Esophagus squamous epithelium (tissue), 4 donors: ENCODE results near the gene PLA2R1.

ENCODE experiments used
- CTCF ChIP-seq, 6 experiments: fragments of 450-650 bp in 4 of 6; fragments of 200-600 bp in 2 of 6; sonication (generic) in 2 of 6; IDR thresholded peaks; one replicate each; pipeline ENCODE4 v1.5.1; 2016 to 2019; ENCODE audit warnings: antibody characterized with exemption in 6 of 6, mild to moderate bottlenecking in 4 of 6, moderate library complexity in 4 of 6
- POLR2A ChIP-seq, 4 donors: fragments of 450-650 bp; IDR thresholded peaks; one replicate each; pipeline ENCODE4 v1.6.1; 2017; ENCODE audit warnings: antibody characterized with exemption in 4 of 4, mild to moderate bottlenecking in 4 of 4, moderate library complexity in 3 of 4

- TF ChIP-seq CTCF (IDR thresholded peaks at IDR 0.05) (no peak), POLR2A (IDR thresholded peaks at IDR 0.05) (no peak)
Observed at GRCh38 chr2:160068906-160069305, 6.5 kb upstream of the PLA2R1 start.
